PC-3 (cell line): Measurements from ENCODE around the gene NUB1. TPM values are rescaled to one million over a fixed set of nuclear protein-coding genes. Genes with fewer than 3 reads are reported as not detected.

ENCODE experiments used
- ATAC-seq: fragments of 200-7000 bp; cut with Tn5 transposase; 2 replicates; pipeline ENCODE4 v1.9.1; 2020; ENCODE audit warnings: mild to moderate bottlenecking, moderate library complexity
- BruUV-seq: library from RNA; stranded (reverse); fragments of 400-500 nt; replicated peaks from 2 replicates; lab custom pipeline; 2021; lab: Mats Ljungman, UMichigan
- CTCF ChIA-PET: fragments of 300-600 bp; sonication (Branson Sonifier 250); formaldehyde crosslinking; loops from one replicate; lab custom pipeline; 2022; ENCODE audit warnings: antibody characterized with exemption; lab: Charles Lee
- POLR2A ChIA-PET: fragments of 300-600 bp; sonication (Branson Sonifier 250); formaldehyde crosslinking; loops from one replicate; lab custom pipeline; 2022; ENCODE audit warnings: antibody characterized with exemption; ENCODE audit not compliant: unreplicated experiment; lab: Charles Lee
- DNase-seq: peaks from one replicate; pipeline ENCODE4 v3.0.0-alpha.2; 2015
- H2AFZ ChIP-seq: fragments of 300-600 bp; sonication (generic); 2 replicates; pipeline ENCODE4 v1.6.0; 2016; ENCODE audit warnings: antibody characterized with exemption, low read length
- H3F3A ChIP-seq: fragments of 300-600 bp; sonication (generic); one replicate; pipeline ENCODE4 v1.6.0; 2017; ENCODE audit warnings: antibody characterized with exemption, low read length, control low read depth, mild to moderate bottlenecking; ENCODE audit not compliant: unreplicated experiment
- H3K27ac ChIP-seq: fragments of 300-600 bp; sonication (generic); 2 replicates; pipeline ENCODE4 v1.5.1; 2016; ENCODE audit warnings: mild to moderate bottlenecking, low read length
- H3K27me3 ChIP-seq: fragments of 300-600 bp; sonication (generic); 2 replicates; pipeline ENCODE4 v1.6.1; 2016; ENCODE audit warnings: low read length, mixed read lengths
- H3K36me3 ChIP-seq: fragments of 300-600 bp; sonication (generic); 2 replicates; pipeline ENCODE4 v1.6.1; 2016; ENCODE audit warnings: low read depth, mixed run types, low read length, mixed read lengths
- H3K4me1 ChIP-seq: fragments of 300-600 bp; sonication (generic); 2 replicates; pipeline ENCODE4 v1.5.1; 2016; ENCODE audit warnings: low read length; ENCODE audit not compliant: insufficient read depth
- H3K4me2 ChIP-seq: fragments of 300-600 bp; sonication (generic); 2 replicates; pipeline ENCODE4 v1.6.0; 2016; ENCODE audit warnings: low read length
- H3K4me3 ChIP-seq: fragments of 300-600 bp; sonication (generic); 2 replicates; pipeline ENCODE4 v1.5.1; 2016; ENCODE audit warnings: mild to moderate bottlenecking, low read length, mixed read lengths
- H3K79me2 ChIP-seq: fragments of 300-600 bp; sonication (generic); 2 replicates; pipeline ENCODE4 v1.6.1; 2017; ENCODE audit warnings: low read length, mixed read lengths
- H3K9ac ChIP-seq: fragments of 300-600 bp; sonication (generic); 2 replicates; pipeline ENCODE4 v1.6.0; 2016; ENCODE audit warnings: mild to moderate bottlenecking, low read length
- H3K9me2 ChIP-seq: fragments of 300-600 bp; sonication (generic); replicated peaks from 2 replicates; pipeline ENCODE4 v1.6.1; 2016; ENCODE audit warnings: mixed run types, low read length, mixed read lengths
- H3K9me3 ChIP-seq: fragments of 300-600 bp; sonication (generic); 2 replicates; pipeline ENCODE4 v1.6.1; 2016; ENCODE audit warnings: low read length, mixed read lengths
- H4K20me1 ChIP-seq: fragments of 300-600 bp; sonication (generic); 2 replicates; pipeline ENCODE4 v1.6.1; 2016; ENCODE audit warnings: low read length, mixed read lengths
- CTCF ChIP-seq: fragments of 300-600 bp; sonication (generic); conservative IDR thresholded peaks from 2 replicates; pipeline ENCODE4 v1.5.1; 2017; ENCODE audit warnings: antibody characterized with exemption, low read depth, mild to moderate bottlenecking, low read length
- EZH2 ChIP-seq: fragments of 300-600 bp; sonication (generic); IDR thresholded peaks from one replicate; pipeline ENCODE4 v1.6.1; 2017; ENCODE audit warnings: antibody characterized with exemption, mild to moderate bottlenecking, low read length; ENCODE audit not compliant: unreplicated experiment
- EZH2phosphoT487 ChIP-seq: fragments of 300-600 bp; sonication (generic); IDR thresholded peaks from 2 replicates; pipeline ENCODE4 v1.6.1; 2018; ENCODE audit warnings: mild to moderate bottlenecking, antibody characterized with exemption, low read length, borderline replicate concordance
- intact Hi-C: fragments of 100-400 bp; cut with micrococcal nuclease; formaldehyde crosslinking; loops from 2 replicates; pipeline ENCODE4 v1.9.0; 2023
- total RNA-seq: library from RNA; depleted of rRNA; stranded (reverse); fragments of >200 nt; gene quantifications from 2 replicates; pipeline ENCODE4 v1.2.3, GENCODE V29; 2014

The NUB1 gene
- total RNA-seq, 1 experiment from 2014 or later: 40.1 TPM

- DNase-seq (no peak), ATAC-seq (no peak)
- H3K4me2 ChIP-seq: no peak overlapping the region
- no peaks in the 10 kb centered on the region for H3K36me3 ChIP-seq
- ChIA-PET CTCF (interaction anchor here (0.8 kb wide), 1 partner anchor 75 kb away, joined by 5 read pairs; no protein-coding TSS in a partner anchor), POLR2A (no interaction called here)
- no peaks in the 10 kb centered on the region for H3F3A ChIP-seq
- no peaks in the 10 kb centered on the region for H3K27me3 ChIP-seq
- H4K20me1 ChIP-seq: no peaks in the 10 kb centered on the region
- no peak overlapping the region for H3K4me3 ChIP-seq
- no peak overlapping the region for H2AFZ ChIP-seq
- no peak overlapping the region for H3K9ac ChIP-seq
- BruUV-seq: no TSS peak
- intact Hi-C loops: no loop called here
- H3K9me3 ChIP-seq: no peaks in the 10 kb centered on the region
- no peaks in the 10 kb centered on the region for H3K4me1 ChIP-seq
- H3K79me2 ChIP-seq: no peaks in the 10 kb centered on the region
- no peak overlapping the region for H3K27ac ChIP-seq
- no peaks in the 10 kb centered on the region for H3K9me2 ChIP-seq
- TF ChIP-seq EZH2 (no peak), EZH2phosphoT487 (no peak), CTCF (no peak)
Observed at GRCh38 chr7:151375530-151376217, 34.1 kb downstream of the NUB1 start.

- H3K4me3 ChIP-seq: no peak overlapping the region
- POLR2A ChIA-PET: no interaction called here
- ATAC-seq: no peak
- no peak for DNase-seq
- H3K27me3 ChIP-seq: no peaks in the 10 kb centered on the region
- no peaks in the 10 kb centered on the region for H3F3A ChIP-seq
- no peaks in the 10 kb centered on the region for H3K79me2 ChIP-seq
- H3K9me2 ChIP-seq: no peaks in the 10 kb centered on the region
- no peak overlapping the region for H3K27ac ChIP-seq
- H3K9me3 ChIP-seq: no peaks in the 10 kb centered on the region
- H3K36me3 ChIP-seq: no peaks in the 10 kb centered on the region
- TF ChIP-seq EZH2 (no peak), CTCF (no peak)
- CTCF ChIA-PET: interaction anchor here (0.8 kb wide), 1 partner anchor 75 kb away, joined by 5 read pairs; no protein-coding TSS in a partner anchor
- H4K20me1 ChIP-seq: no peaks in the 10 kb centered on the region
- intact Hi-C loops: no loop called here
- H3K4me2 ChIP-seq: no peak overlapping the region
- no peaks in the 10 kb centered on the region for H3K4me1 ChIP-seq
- H2AFZ ChIP-seq: no peak overlapping the region
- no peak overlapping the region for H3K9ac ChIP-seq
- BruUV-seq: no TSS peak
Observed at GRCh38 chr7:151376218-151376902, 34.7 kb downstream of the NUB1 start.

GRCh38 chr7:151377406-151377805, 35.8 kb downstream of the NUB1 start:
- no peaks in the 10 kb centered on the region for H3K36me3 ChIP-seq
- intact Hi-C loops: no loop called here
- no peaks in the 10 kb centered on the region for H3K27me3 ChIP-seq
- DNase-seq (no peak), ATAC-seq (no peak)
- no peaks in the 10 kb centered on the region for H3K4me1 ChIP-seq
- H3K4me3 ChIP-seq: no peak overlapping the region
- BruUV-seq: no TSS peak
- H3K9me2 ChIP-seq: no peaks in the 10 kb centered on the region
- no peaks in the 10 kb centered on the region for H4K20me1 ChIP-seq
- H2AFZ ChIP-seq: no peak overlapping the region
- CTCF ChIA-PET: no interaction called here
- no peaks in the 10 kb centered on the region for H3K79me2 ChIP-seq
- no peak overlapping the region for H3K27ac ChIP-seq
- H3F3A ChIP-seq: no peaks in the 10 kb centered on the region
- H3K9ac ChIP-seq: no peak overlapping the region
- TF ChIP-seq EZH2: no peak
- no peak for TF ChIP-seq EZH2phosphoT487
- no peak for TF ChIP-seq CTCF
- POLR2A ChIA-PET: no interaction called here
- no peaks in the 10 kb centered on the region for H3K9me3 ChIP-seq
- no peak overlapping the region for H3K4me2 ChIP-seq
